H9 (cell line): ENCODE data around the gene PCARE. TPM values are rescaled to one million over a fixed set of nuclear protein-coding genes. Genes with fewer than 3 reads are reported as not detected.
A peak's percentile ranks its signal among the peaks of the same experiment; 100 is the strongest.

Experiments used
- DNase-seq: peaks from one replicate; pipeline ENCODE4 v3.0.0-alpha.2; 2017
- H2AFZ ChIP-seq: one replicate; pipeline ENCODE4 v1.6.1; 2013; ENCODE audit warnings: mild to moderate bottlenecking, low read length, control low read depth, moderate library complexity
- H2AK5ac ChIP-seq: 2 replicates; pipeline ENCODE4 v1.6.1; 2013; ENCODE audit warnings: low read length, control low read depth, mixed read lengths; ENCODE audit not compliant: insufficient read length
- H2BK120ac ChIP-seq: one replicate; pipeline ENCODE4 v1.6.1; 2013; ENCODE audit warnings: low read depth, mild to moderate bottlenecking, low read length, control low read depth, inconsistent platforms; ENCODE audit not compliant: poor library complexity, severe bottlenecking
- H2BK12ac ChIP-seq: 2 replicates; pipeline ENCODE4 v1.6.1; 2013; ENCODE audit warnings: low read length, control low read depth, mixed read lengths, low read depth; ENCODE audit not compliant: insufficient read length
- H2BK15ac ChIP-seq: 2 replicates; pipeline ENCODE4 v1.6.1; 2013; ENCODE audit warnings: low read depth, low read length, control low read depth
- H2BK20ac ChIP-seq: one replicate; pipeline ENCODE4 v1.6.1; 2013; ENCODE audit warnings: low read depth, mild to moderate bottlenecking, low read length, control low read depth, inconsistent platforms; ENCODE audit not compliant: poor library complexity, severe bottlenecking
- H2BK5ac ChIP-seq: 2 replicates; pipeline ENCODE4 v1.6.1; 2013; ENCODE audit warnings: low read length, control low read depth, mixed read lengths; ENCODE audit not compliant: insufficient read length
- H3K14ac ChIP-seq: 2 replicates; pipeline ENCODE4 v1.6.1; 2013; ENCODE audit warnings: low read length, control low read depth; ENCODE audit not compliant: insufficient read depth
- H3K18ac ChIP-seq: 2 replicates; pipeline ENCODE4 v1.6.1; 2013; ENCODE audit warnings: low read depth, mild to moderate bottlenecking, mixed read lengths, low read length, control low read depth; ENCODE audit not compliant: insufficient read length
- H3K23ac ChIP-seq: 2 replicates; pipeline ENCODE4 v1.6.1; 2013; ENCODE audit warnings: low read length, control low read depth, mixed read lengths, low read depth; ENCODE audit not compliant: insufficient read length
- H3K23me2 ChIP-seq: 2 replicates; pipeline ENCODE4 v1.6.1; 2013; ENCODE audit warnings: low read depth, mild to moderate bottlenecking, mixed read lengths, low read length, control low read depth; ENCODE audit not compliant: insufficient read length, poor library complexity, severe bottlenecking
- H3K27ac ChIP-seq: 2 replicates; pipeline ENCODE4 v1.5.1; 2013; ENCODE audit warnings: low read length, control low read depth, mixed read lengths, low read depth; ENCODE audit not compliant: insufficient read length
- H3K27me3 ChIP-seq: 2 replicates; pipeline ENCODE4 v1.6.1; 2013; ENCODE audit warnings: low read length, control low read depth, inconsistent platforms; ENCODE audit not compliant: insufficient read depth
- H3K4ac ChIP-seq: 2 replicates; pipeline ENCODE4 v1.6.1; 2013; ENCODE audit warnings: low read depth, mild to moderate bottlenecking, control low read depth, inconsistent platforms, low read length, moderate library complexity
- H3K4me1 ChIP-seq: 2 replicates; pipeline ENCODE4 v1.6.1; 2013; ENCODE audit warnings: low read length, control low read depth, inconsistent platforms; ENCODE audit not compliant: insufficient read depth
- H3K4me2 ChIP-seq: 2 replicates; pipeline ENCODE4 v1.6.1; 2013; ENCODE audit warnings: low read length, control low read depth, mixed read lengths; ENCODE audit not compliant: insufficient read length, insufficient read depth
- H3K56ac ChIP-seq: 2 replicates; pipeline ENCODE4 v1.6.1; 2013; ENCODE audit warnings: low read depth, mild to moderate bottlenecking, mixed read lengths, low read length, control low read depth; ENCODE audit not compliant: insufficient read length
- H3K79me1 ChIP-seq: 2 replicates; pipeline ENCODE4 v1.6.1; 2013; ENCODE audit warnings: low read depth, mild to moderate bottlenecking, moderate library complexity, low read length, control low read depth, inconsistent platforms; ENCODE audit not compliant: insufficient read depth, poor library complexity, severe bottlenecking
- H3K79me2 ChIP-seq: 2 replicates; pipeline ENCODE4 v1.6.1; 2013; ENCODE audit warnings: low read length, control low read depth, inconsistent platforms; ENCODE audit not compliant: insufficient read depth
- H3K9ac ChIP-seq: 2 replicates; pipeline ENCODE4 v1.6.1; 2013; ENCODE audit warnings: low read length, control low read depth, mixed read lengths; ENCODE audit not compliant: insufficient read length; ENCODE audit errors: extremely low read depth
- H3K9me3 ChIP-seq: one replicate; pipeline ENCODE4 v1.6.1; 2013; ENCODE audit warnings: low read depth, low read length, inconsistent platforms; ENCODE audit not compliant: control insufficient read depth
- H3T11ph ChIP-seq: one replicate; pipeline ENCODE4 v1.6.1; 2013; ENCODE audit warnings: mild to moderate bottlenecking, low read length, control low read depth, inconsistent platforms
- H4K20me1 ChIP-seq: one replicate; pipeline ENCODE4 v1.6.1; 2013; ENCODE audit not compliant: control insufficient read depth, insufficient read length, insufficient read depth
- H4K5ac ChIP-seq: 2 replicates; pipeline ENCODE4 v1.6.1; 2013; ENCODE audit warnings: low read depth, mild to moderate bottlenecking, mixed read lengths, low read length, control low read depth; ENCODE audit not compliant: insufficient read length
- H4K8ac ChIP-seq: replicated peaks from 2 replicates; pipeline ENCODE4 v1.6.1; 2013; ENCODE audit warnings: low read length, control low read depth, mixed read lengths, low read depth; ENCODE audit not compliant: insufficient read length
- H4K91ac ChIP-seq: 2 replicates; pipeline ENCODE4 v1.6.1; 2013; ENCODE audit warnings: low read depth, mild to moderate bottlenecking, moderate library complexity, mixed read lengths, low read length, control low read depth; ENCODE audit not compliant: insufficient read length
- H3K27ac Mint-ChIP-seq, 3 experiments: 2 replicates in 2 of 3; 3 replicates in 1 of 3; pipeline ENCODE4 v1.8.0; 2020 to 2021; ENCODE audit warnings: mixed read lengths in 3 of 3, mild to moderate bottlenecking in 1 of 3, moderate library complexity in 1 of 3
- H3K27me3 Mint-ChIP-seq: 2 replicates; pipeline ENCODE4 v1.8.0; 2021; ENCODE audit warnings: low read depth, mild to moderate bottlenecking, moderate library complexity, mixed read lengths
- H3K36me3 Mint-ChIP-seq, 3 experiments: 2 replicates in 2 of 3; 3 replicates in 1 of 3; pipeline ENCODE4 v1.8.0; 2020 to 2021; ENCODE audit warnings: low read depth in 3 of 3, mixed read lengths in 3 of 3; ENCODE audit not compliant: insufficient read depth in 1 of 3
- H3K4me1 Mint-ChIP-seq, 2 experiments: 2 replicates each; pipeline ENCODE4 v1.8.0; 2020; ENCODE audit warnings: mixed read lengths in 2 of 2
- H3K4me3 Mint-ChIP-seq, 2 experiments: 2 replicates in 1 of 2; 3 replicates in 1 of 2; pipeline ENCODE4 v1.8.0; 2020 to 2021; ENCODE audit warnings: mild to moderate bottlenecking in 2 of 2, mixed read lengths in 2 of 2, moderate library complexity in 1 of 2
- H3K9me3 Mint-ChIP-seq, 2 experiments: 2 replicates in 1 of 2; 3 replicates in 1 of 2; pipeline ENCODE4 v1.8.0; 2020; ENCODE audit warnings: mild to moderate bottlenecking in 2 of 2, mixed read lengths in 2 of 2, moderate library complexity in 1 of 2
- WGBS: extraction: QIAGEN DNeasy Blood & Tissue Kit; methylation state at CpG from one replicate; pipeline ENCODE4 v1.1.7; 2013; ENCODE audit warnings: missing lambda C conversion rate, low lambda C conversion rate, mixed read lengths; ENCODE audit not compliant: insufficient read length; ENCODE audit errors: extremely low coverage; 5-methylcytosine and 5-hydroxymethylcytosine counted together
- total RNA-seq: library from RNA; stranded (reverse); gene quantifications from 2 replicates; pipeline ENCODE4 v1.2.1, GENCODE V29; 2021
- TF ChIP-seq, protein P1 (sequence below): fragments of 200-600 bp; sonication (generic); conservative IDR thresholded peaks from 3 replicates; pipeline ENCODE4 v1.8.0; 2021; ENCODE audit warnings: antibody characterized with exemption, mild to moderate bottlenecking

Gene PCARE
- total RNA-seq, 1 experiment from 2014 or later = not detected

DNA sequence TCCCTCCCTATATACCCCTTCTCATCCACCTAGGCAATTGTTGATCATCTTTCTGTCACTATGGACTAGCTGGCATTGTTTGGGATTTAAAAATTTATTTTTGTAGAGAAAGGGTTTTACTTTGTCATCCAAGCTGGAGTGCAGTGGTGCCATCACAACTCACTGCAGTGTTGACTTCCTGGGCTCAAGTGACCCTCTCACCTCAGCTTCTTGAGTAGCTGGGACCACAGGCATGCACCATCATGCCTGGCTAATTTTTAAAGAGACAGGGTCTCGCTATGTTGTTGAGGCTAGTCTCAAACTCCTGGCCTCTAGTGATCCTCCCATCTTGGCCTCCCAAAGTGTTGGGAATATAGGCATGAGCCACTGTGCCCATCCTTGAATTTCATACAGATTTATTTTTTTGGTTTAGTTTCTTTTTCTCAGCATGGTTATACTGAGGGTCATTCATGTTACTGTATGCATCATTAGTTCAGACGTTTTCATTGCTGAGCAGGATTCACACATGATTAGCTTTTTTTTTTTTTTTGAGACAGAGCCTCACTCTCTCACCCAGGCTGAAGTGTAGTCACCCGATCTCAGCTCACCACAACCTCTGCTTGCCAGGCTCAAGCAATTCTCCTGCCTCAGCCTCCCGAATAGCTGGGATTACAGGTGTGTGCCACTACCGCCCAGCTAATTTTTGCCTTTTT lies 8.6 kb upstream of the PCARE start:
- Histone ChIP-seq H3K79me1 (no peaks in the 10 kb centered on the region), H2BK20ac (no peak overlapping the region), H2AK5ac (no peak overlapping the region), H4K5ac (no peak overlapping the region), H2BK15ac (no peak overlapping the region), H3K4me2 (no peak overlapping the region), H2BK5ac (no peak overlapping the region), H4K20me1 (no peaks in the 10 kb centered on the region), H3K4me1 (no peaks in the 10 kb centered on the region), H3K9ac (no peak overlapping the region), H3K14ac (no peak overlapping the region), H3K23me2 (no peaks in the 10 kb centered on the region), H2BK12ac (no peak overlapping the region), H3K4ac (no peak overlapping the region), H3K23ac (no peak overlapping the region), H2AFZ (no peak overlapping the region), H2BK120ac (no peak overlapping the region), H3K27me3 (no peaks in the 10 kb centered on the region), H3K18ac (no peak overlapping the region), H3K9me3 (peaks cover 8% of the 10 kb centered on the region), H3K79me2 (no peaks in the 10 kb centered on the region), H3K27ac (no peak overlapping the region), H3K56ac (no peak overlapping the region), H3T11ph (no peak overlapping the region), H4K8ac (no peak overlapping the region), H4K91ac (no peak overlapping the region)
- Mint-ChIP-seq H3K4me3 (no peak overlapping the region), H3K9me3 (peaks cover 14 to 15% of the 10 kb centered on the region in 2 experiments), H3K27ac (peak overlapping the region in 1 of 3 experiments; percentile 67; a peak in 1 of 7 replicates), H3K4me1 (no peaks in the 10 kb centered on the region), H3K36me3 (peaks cover 0 to 7% (median 3%) of the 10 kb centered on the region in 3 experiments; a peak in 4 of 7 replicates), H3K27me3 (peaks cover 5% of the 10 kb centered on the region)
- no peak for DNase-seq
- TF ChIP-seq, protein P1, sequence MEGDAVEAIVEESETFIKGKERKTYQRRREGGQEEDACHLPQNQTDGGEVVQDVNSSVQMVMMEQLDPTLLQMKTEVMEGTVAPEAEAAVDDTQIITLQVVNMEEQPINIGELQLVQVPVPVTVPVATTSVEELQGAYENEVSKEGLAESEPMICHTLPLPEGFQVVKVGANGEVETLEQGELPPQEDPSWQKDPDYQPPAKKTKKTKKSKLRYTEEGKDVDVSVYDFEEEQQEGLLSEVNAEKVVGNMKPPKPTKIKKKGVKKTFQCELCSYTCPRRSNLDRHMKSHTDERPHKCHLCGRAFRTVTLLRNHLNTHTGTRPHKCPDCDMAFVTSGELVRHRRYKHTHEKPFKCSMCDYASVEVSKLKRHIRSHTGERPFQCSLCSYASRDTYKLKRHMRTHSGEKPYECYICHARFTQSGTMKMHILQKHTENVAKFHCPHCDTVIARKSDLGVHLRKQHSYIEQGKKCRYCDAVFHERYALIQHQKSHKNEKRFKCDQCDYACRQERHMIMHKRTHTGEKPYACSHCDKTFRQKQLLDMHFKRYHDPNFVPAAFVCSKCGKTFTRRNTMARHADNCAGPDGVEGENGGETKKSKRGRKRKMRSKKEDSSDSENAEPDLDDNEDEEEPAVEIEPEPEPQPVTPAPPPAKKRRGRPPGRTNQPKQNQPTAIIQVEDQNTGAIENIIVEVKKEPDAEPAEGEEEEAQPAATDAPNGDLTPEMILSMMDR = no peak
- WGBS = no CpG with 5 or more reads among the region's 5 CpGs
